Effector memory CD8-positive, alpha-beta T cell (primary cell): ENCODE data around the gene TBX21.
A peak's percentile ranks its signal among the peaks of the same experiment; 100 is the strongest.

Experiments used
- ATAC-seq: fragments of 150-1000 bp; cut with Tn5 transposase; replicated peaks from 2 replicates; pipeline ENCODE4 v1.10.0; 2021; ENCODE audit warnings: mild to moderate bottlenecking, moderate library complexity
- DNase-seq, 3 experiments: peaks; one replicate each; pipeline ENCODE4 v3.0.0; 2021
- H3K27ac Mint-ChIP-seq, 2 donors: one replicate each; pipeline ENCODE4 v1.8.0; 2022; ENCODE audit warnings: mild to moderate bottlenecking in 2 of 2, mixed read lengths in 2 of 2, moderate library complexity in 2 of 2
- H3K27me3 Mint-ChIP-seq, 2 donors: one replicate each; pipeline ENCODE4 v1.8.0; 2022; ENCODE audit warnings: mixed read lengths in 2 of 2
- H3K36me3 Mint-ChIP-seq: one replicate; pipeline ENCODE4 v1.8.0; 2022; ENCODE audit warnings: mild to moderate bottlenecking, moderate library complexity, mixed read lengths; ENCODE audit not compliant: insufficient read depth
- H3K4me1 Mint-ChIP-seq, 2 donors: one replicate each; pipeline ENCODE4 v1.8.0; 2022; ENCODE audit warnings: low read depth in 2 of 2, mixed read lengths in 2 of 2
- H3K4me3 Mint-ChIP-seq, 2 donors: one replicate each; pipeline ENCODE4 v1.8.0; 2022; ENCODE audit warnings: mild to moderate bottlenecking in 2 of 2, mixed read lengths in 2 of 2, moderate library complexity in 2 of 2
- H3K9me3 Mint-ChIP-seq, 2 donors: one replicate each; pipeline ENCODE4 v1.8.0; 2022; ENCODE audit warnings: mixed read lengths in 2 of 2

The TBX21 gene

DNA sequence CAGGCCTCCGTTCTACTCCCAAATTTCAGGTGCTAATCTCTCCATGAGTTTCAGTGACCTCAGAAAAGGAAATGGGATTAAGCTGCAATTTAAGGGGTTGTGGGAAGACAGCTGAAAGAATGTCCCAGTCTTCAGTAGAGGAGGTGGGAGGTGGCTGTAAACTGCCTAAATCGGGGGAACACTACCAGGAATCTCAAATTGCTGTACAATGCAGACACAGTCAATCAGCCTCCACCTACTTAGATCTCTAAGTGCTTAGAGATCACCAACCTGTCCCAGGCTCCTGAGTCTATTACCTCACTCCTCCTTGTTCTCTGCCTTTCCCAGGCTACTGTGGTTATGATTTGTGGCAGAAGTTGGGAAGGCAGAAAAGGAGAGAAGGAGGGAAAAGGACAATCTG, 8.3 kb upstream of the TBX21 start:
- H3K27ac Mint-ChIP-seq: peak overlapping the region in 1 of 2 donors; percentile 90
- peak overlapping the region in 1 of 2 donors; percentile 10 for H3K4me3 Mint-ChIP-seq
- DNase-seq (no peak), ATAC-seq (no peak)
- peaks cover 61 to 64% of the 10 kb centered on the region in 2 donors for H3K4me1 Mint-ChIP-seq
- H3K36me3 Mint-ChIP-seq: peaks cover 5% of the 10 kb centered on the region
- H3K27me3 Mint-ChIP-seq: no peaks in the 10 kb centered on the region
- H3K9me3 Mint-ChIP-seq: no peaks in the 10 kb centered on the region

DNA sequence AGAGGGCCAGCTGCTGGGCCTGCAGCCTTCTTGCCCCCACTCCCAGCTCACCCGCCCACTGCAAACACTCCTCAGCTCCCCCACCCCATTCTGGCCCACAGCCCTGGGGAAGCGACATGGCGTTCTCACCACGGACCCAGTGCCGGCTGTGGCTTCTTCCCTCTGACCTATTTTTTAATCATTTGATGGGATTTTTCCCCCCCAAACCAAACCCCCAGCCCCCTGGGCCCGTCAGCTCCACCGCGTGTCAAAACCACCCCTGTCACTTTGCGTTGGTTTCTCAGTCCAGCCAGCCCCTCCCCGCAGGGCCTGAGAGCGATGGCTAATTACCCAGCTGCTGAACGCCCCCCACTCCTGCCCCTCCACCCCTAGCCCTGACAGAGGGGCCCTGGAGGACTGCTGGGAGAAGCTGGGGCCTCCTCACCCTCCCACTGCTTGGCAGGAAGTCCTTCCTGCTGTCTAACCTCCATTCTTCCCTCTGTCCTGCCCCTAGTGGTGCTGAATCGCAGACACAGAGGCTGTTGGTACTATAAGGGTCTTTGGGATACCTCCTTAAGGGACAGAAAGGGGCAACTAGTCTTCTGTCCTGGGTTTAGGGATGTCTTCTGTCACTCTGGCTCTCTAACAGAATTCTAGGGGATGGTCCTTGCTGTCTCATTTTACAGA, 7.5 kb upstream of the TBX21 start:
- ATAC-seq (no peak), DNase-seq (no peak)
- H3K36me3 Mint-ChIP-seq: peaks cover 6% of the 10 kb centered on the region
- no peaks in the 10 kb centered on the region for H3K27me3 Mint-ChIP-seq
- H3K4me3 Mint-ChIP-seq: peak overlapping the region; percentile 27 to 57
- no peaks in the 10 kb centered on the region for H3K9me3 Mint-ChIP-seq
- peaks cover 59 to 62% of the 10 kb centered on the region in 2 donors for H3K4me1 Mint-ChIP-seq
- H3K27ac Mint-ChIP-seq: peak overlapping the region in 1 of 2 donors; percentile 90

- ATAC-seq (no peak), DNase-seq (no peak)
- H3K36me3 Mint-ChIP-seq: peaks cover 4% of the 10 kb centered on the region
- H3K4me1 Mint-ChIP-seq: peaks cover 55 to 64% of the 10 kb centered on the region in 2 donors
- no peaks in the 10 kb centered on the region for H3K27me3 Mint-ChIP-seq
- H3K27ac Mint-ChIP-seq: peak overlapping the region; percentile 80 to 90
- peak overlapping the region; percentile 24 to 57 for H3K4me3 Mint-ChIP-seq
- H3K9me3 Mint-ChIP-seq: no peaks in the 10 kb centered on the region
Measured at GRCh38 chr17:47726796-47727703, 6.0 kb upstream of the TBX21 start.

GRCh38 chr17:47727704-47728036, 5.4 kb upstream of the TBX21 start:
- Mint-ChIP-seq H3K9me3 (no peaks in the 10 kb centered on the region), H3K27ac (peak overlapping the region; percentile 80 to 90), H3K36me3 (peaks cover 5% of the 10 kb centered on the region), H3K27me3 (no peaks in the 10 kb centered on the region), H3K4me1 (peaks cover 59 to 70% of the 10 kb centered on the region in 2 donors), H3K4me3 (peak overlapping the region; percentile 48 to 99)
- ATAC-seq: no peak
- no peak for DNase-seq

DNA sequence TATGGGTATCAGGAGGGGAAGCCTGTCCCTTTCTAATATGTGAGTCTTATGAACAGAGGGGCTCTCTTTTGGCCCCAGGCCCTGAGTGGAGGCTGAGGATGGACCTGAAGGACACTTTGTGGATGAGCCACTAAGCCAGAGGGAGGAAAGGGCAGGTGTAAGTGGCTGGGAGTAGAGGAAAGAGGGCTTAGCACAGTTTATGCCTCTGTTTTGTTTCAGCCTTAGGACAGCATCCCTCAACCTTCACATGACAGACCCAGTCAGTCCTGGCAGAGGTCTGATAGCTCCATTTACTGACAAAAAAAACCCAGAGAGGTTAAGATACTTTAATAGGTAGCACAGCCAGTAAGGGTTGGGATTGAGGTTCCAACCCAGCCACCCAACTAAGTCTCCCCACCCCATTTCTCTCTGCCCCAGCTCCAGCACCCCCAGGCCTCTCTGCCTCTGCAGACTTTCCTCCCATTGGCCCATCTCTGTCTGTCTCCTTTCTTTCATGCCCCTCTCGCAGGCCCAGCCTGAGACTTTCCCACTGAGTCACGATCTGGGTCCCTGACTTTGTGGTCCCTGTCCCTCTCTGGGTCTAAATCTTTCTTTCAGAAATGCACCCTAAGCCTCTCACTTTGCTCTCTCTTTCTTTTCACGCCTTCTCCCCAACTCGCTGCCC, 4.7 kb upstream of the TBX21 start:
- peak overlapping the region; percentile 48 to 99 for H3K4me3 Mint-ChIP-seq
- DNase-seq (no peak), ATAC-seq (no peak)
- H3K36me3 Mint-ChIP-seq: peaks cover 11% of the 10 kb centered on the region
- no peaks in the 10 kb centered on the region for H3K27me3 Mint-ChIP-seq
- no peaks in the 10 kb centered on the region for H3K9me3 Mint-ChIP-seq
- peak overlapping the region; percentile 80 to 90 for H3K27ac Mint-ChIP-seq
- peaks cover 61 to 73% of the 10 kb centered on the region in 2 donors for H3K4me1 Mint-ChIP-seq

DNA sequence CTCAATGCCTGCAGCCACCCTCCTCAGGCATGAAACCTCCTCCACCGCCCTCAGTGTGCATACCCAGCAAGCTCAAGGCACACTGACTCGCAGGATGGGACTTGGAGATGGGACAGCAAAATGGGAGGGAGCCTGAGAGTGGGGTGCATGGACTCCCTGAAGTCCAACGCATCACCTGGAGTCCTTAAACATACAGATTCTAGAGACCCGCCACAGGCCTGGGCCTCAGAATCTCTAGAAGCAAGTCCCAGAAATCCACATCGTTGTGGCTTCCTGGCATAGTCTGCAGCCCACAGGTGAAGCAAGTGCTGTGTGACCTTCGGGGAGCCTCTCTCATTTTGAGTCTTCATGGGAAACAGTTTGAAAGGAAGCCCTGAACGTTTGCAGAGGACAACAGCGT, 3.6 kb upstream of the TBX21 start:
- no peak for DNase-seq
- H3K27ac Mint-ChIP-seq: peak overlapping the region; percentile 80 to 91
- H3K36me3 Mint-ChIP-seq: peaks cover 19% of the 10 kb centered on the region
- no peaks in the 10 kb centered on the region for H3K27me3 Mint-ChIP-seq
- no peak for ATAC-seq
- peak overlapping the region; percentile 48 to 99 for H3K4me3 Mint-ChIP-seq
- peaks cover 63 to 73% of the 10 kb centered on the region in 2 donors for H3K4me1 Mint-ChIP-seq
- H3K9me3 Mint-ChIP-seq: no peaks in the 10 kb centered on the region

DNA sequence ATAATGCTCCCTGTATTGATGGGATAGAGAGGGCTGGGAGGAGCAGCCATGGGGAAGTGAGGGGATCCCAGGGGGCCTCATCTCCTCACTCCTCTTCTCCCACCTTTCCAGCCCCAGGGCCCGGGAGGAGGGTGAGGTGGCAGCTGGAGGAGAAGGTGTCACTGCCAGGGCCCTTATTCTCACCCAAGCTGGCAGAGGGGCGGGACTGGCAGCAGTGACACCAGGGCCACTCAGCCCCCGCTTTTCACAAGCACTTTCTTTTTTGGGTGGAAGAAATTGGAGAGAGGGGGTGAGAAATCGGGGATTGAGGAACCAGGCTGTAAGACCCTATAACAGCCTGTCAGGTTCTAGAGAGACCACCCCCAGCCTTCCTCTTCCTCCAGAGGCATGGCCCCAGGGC, 2.4 kb upstream of the TBX21 start:
- Mint-ChIP-seq H3K9me3 (no peaks in the 10 kb centered on the region), H3K27ac (peak overlapping the region; percentile 91 to 98), H3K4me3 (peak overlapping the region; percentile 99), H3K27me3 (no peaks in the 10 kb centered on the region), H3K36me3 (peaks cover 31% of the 10 kb centered on the region), H3K4me1 (peaks cover 65 to 77% of the 10 kb centered on the region in 2 donors)
- no peak for ATAC-seq
- no peak for DNase-seq

DNA sequence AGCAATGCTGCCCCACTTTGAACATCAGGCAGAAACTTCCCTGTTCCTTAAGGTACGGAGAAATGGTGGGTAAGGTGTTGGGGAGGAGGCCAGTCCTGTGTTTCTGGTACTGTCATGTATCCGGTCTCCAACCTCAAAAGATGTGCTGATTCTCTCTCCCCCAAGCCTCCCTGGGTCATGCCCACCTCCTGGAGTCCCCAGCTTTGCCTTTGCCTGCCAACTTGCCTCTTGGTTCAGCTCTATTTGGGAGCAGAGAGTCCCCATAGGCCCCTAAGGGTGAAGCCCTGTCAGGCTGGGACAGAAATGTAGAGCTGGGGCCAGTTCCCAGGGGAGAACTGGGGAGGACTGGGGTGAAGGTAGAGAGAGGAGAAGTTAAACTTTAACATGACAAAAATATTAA, 1.6 kb upstream of the TBX21 start:
- Mint-ChIP-seq H3K36me3 (peaks cover 38% of the 10 kb centered on the region), H3K4me1 (peaks cover 67 to 77% of the 10 kb centered on the region in 2 donors), H3K27me3 (no peaks in the 10 kb centered on the region), H3K4me3 (peak overlapping the region; percentile 99), H3K27ac (peak overlapping the region; percentile 91 to 98), H3K9me3 (no peaks in the 10 kb centered on the region)
- DNase-seq (no peak), ATAC-seq (no peak)

DNA sequence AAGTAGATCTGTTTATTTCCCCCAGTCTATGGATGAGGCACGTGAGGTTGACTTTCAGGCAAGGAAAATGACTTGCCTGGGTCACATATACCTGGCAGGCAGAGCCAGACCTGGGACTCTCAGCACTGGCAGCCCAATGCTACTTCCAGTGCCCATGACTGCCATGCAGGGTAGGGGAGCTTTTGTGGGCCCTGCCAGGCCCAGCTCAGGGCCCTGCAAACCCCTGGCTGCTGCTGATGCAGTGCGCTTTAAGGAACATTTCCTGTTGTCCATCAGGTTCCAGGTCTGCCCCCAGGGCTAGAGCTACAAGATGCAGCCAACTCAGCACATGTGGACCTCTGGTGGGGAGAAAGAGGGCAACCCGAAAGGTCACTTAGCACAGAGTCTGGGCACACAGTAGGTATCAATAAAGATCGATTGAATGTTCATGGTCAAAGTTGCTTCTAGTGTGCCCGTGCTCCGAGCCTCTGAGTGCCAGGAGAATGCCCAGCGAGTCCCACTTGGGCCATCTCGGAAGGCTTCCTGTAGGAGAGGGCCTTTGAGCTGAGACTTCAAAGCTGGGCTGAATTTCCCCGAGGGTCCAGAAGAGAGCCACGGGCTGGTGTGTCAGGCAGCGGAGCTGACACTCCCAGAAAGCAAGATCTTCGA, 513 bp upstream of the TBX21 start:
- Mint-ChIP-seq H3K9me3 (no peaks in the 10 kb centered on the region), H3K4me3 (peak overlapping the region; percentile 99), H3K36me3 (peaks cover 48% of the 10 kb centered on the region), H3K4me1 (peaks cover 66 to 77% of the 10 kb centered on the region in 2 donors), H3K27ac (peak overlapping the region; percentile 91 to 98), H3K27me3 (no peaks in the 10 kb centered on the region)
- DNase-seq (no peak), ATAC-seq (no peak)

DNA sequence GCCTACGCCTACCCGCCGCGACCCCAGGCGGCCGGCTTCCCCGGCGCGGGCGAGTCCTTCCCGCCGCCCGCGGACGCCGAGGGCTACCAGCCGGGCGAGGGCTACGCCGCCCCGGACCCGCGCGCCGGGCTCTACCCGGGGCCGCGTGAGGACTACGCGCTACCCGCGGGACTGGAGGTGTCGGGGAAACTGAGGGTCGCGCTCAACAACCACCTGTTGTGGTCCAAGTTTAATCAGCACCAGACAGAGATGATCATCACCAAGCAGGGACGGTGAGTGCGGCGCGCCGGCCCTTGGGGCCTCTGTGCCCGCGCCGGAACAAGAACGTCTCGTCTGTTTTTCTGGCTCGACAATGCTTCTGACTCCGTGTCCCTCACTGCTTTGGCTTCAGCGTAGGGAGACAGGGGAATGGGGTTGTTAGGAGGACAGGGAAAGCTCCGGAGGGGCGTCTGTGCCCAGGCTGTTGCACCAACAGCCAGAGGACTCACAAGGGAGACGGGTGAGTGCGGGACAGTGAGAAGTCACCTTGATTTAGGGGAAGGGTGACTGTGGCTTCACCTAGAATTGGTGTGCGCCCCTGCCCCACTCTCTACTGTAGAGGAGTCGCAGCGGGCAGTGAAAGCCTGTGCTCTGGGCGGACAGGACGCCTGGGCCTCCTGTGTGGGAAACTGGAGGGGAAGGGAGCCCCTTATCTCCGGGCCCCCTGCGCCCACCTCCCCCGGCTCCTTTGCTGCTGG, 806 bp downstream of the TBX21 start:
- DNase-seq: no peak
- peak; percentile 1 for ATAC-seq
- H3K4me1 Mint-ChIP-seq: peaks cover 65 to 71% of the 10 kb centered on the region in 2 donors
- H3K9me3 Mint-ChIP-seq: no peaks in the 10 kb centered on the region
- H3K4me3 Mint-ChIP-seq: peak overlapping the region; percentile 99
- H3K27ac Mint-ChIP-seq: peak overlapping the region; percentile 98
- peaks cover 58% of the 10 kb centered on the region for H3K36me3 Mint-ChIP-seq
- H3K27me3 Mint-ChIP-seq: no peaks in the 10 kb centered on the region

DNA sequence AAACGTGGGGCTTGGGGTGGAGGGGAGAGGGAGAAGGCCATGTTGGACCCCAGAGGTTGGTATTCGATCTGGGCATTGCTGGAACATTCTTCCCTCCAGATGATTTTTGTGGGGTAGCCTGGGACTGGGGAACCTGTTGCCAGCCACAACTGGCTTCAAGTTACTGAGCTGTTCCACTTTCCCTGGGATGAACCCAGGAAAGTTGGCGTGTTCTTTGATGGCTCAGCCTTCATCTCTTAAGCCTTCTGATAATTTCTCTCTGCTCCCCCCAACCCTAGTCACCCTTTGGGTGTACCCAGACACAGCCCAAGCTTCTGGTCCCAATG, 2.1 kb downstream of the TBX21 start:
- no peaks in the 10 kb centered on the region for H3K9me3 Mint-ChIP-seq
- peak overlapping the region; percentile 98 for H3K27ac Mint-ChIP-seq
- no peaks in the 10 kb centered on the region for H3K27me3 Mint-ChIP-seq
- DNase-seq (no peak), ATAC-seq (no peak)
- peaks cover 62 to 69% of the 10 kb centered on the region in 2 donors for H3K4me1 Mint-ChIP-seq
- H3K36me3 Mint-ChIP-seq: peaks cover 70% of the 10 kb centered on the region
- peak overlapping the region; percentile 99 for H3K4me3 Mint-ChIP-seq

DNA sequence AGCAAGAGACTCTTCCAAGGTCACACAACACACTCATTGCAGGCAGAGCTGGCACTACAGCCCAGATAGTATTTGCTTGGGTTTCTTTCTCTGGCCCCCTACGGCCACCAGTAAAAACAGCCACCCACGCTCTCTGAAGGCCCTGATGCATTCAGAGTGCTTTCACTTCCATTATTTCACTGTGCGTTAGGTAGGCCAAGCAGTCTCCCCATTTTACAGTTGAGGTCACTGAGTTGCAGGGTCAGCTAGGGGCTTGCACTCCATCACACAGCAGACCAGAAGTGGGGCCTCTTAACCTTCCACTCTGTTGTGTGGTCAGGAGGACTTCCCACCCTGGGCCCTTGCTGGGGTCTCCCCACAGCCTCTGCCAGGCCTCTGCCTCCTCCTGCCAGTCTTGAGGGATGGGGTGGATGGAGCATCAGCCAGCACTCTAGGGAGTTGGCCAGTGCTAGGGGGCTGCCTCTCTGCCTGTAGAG, 2.5 kb downstream of the TBX21 start:
- peak overlapping the region; percentile 99 for H3K4me3 Mint-ChIP-seq
- no peaks in the 10 kb centered on the region for H3K9me3 Mint-ChIP-seq
- peaks cover 72% of the 10 kb centered on the region for H3K36me3 Mint-ChIP-seq
- no peaks in the 10 kb centered on the region for H3K27me3 Mint-ChIP-seq
- H3K4me1 Mint-ChIP-seq: peaks cover 62 to 66% of the 10 kb centered on the region in 2 donors
- no peak for DNase-seq
- H3K27ac Mint-ChIP-seq: peak overlapping the region; percentile 98
- no peak for ATAC-seq
